ENCODE results near the gene MCC. TPM values are rescaled to one million over a fixed set of nuclear protein-coding genes. Genes with fewer than 3 reads are reported as not detected.

Gene MCC
- polyA plus RNA-seq, 2 of the 4 experiments (the other 2 are of a cell fraction): 0.09 to 0.10 TPM

DNA sequence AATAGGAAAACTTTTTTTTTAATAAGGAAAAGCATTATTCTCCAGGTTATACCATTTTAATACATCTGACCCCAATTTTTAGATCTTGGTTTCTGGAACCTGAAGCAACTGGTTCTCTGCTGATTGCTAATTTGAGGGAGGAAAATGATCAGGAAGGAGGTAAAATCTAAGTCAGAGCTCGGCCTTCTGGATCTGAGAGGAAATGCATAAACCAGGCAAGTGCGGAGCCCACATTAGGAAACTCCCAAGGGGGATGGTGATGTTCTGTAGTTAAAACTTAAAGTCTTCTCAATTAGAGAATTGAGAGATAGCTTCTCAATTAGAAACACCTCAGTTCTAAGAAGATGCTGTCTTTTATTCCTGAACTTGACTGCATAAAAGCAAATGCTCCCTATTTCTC lies 167.0 kb downstream of the MCC start:
- ChIA-PET POLR2A (no interaction called here), CTCF (interaction anchor here (0.8 kb wide), 1 partner anchor 325 kb away, joined by 3 read pairs; no protein-coding TSS in a partner anchor)
- ATAC-seq (no peak), FAIRE-seq (no peak), DNase-seq (ENCODE audit: low read depth in 1 of 2, low spot score in 1 of 2) (no peak)
- Histone ChIP-seq H3K4me1 (0 out of 3 replicates have a peak, but pooled peaks cover 4% of the 10 kb centered on the region), H3K4me3 (no peak overlapping the region), H3K4me2 (no peak overlapping the region), H3K27ac (no peak overlapping the region), H3K9me3 (no peaks in the 10 kb centered on the region)
- TF ChIP-seq FOSB (CRISPR knock-in tag; IDR thresholded peaks at IDR 0.05) (no peak), ELK1 (IDR thresholded peaks at IDR 0.05; ENCODE audit: low read depth, low read length) (no peak), HOXA7 (CRISPR knock-in tag; IDR thresholded peaks at IDR 0.05) (no peak), CBX8 (IDR thresholded peaks at IDR 0.05) (no peak)
- 69% methylated on average over 2 of the region's 2 CpGs for WGBS (ENCODE audit: missing lambda C conversion rate)

DNA sequence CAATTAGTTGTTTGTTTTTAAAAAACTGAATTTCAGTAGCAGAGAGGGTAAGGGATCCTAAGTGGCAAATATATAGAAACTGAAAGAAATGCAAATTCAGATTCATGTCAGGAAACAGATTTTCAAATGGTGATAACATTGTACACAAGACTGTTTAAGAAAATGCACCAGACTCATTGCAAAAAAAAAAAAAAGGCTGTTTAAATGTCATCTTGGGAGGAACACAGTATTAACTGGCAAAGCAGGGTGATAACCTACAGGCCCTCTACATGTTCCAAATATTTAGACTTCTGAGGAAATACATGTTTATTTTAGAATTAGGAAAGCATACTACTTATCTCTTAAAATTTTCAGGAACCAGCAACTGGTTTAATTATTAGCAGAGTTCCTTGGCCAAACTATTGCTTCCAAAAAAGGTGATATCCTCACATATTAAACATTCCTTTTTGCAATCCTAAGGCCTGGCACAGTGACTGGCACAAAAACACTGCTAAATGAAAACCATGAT lies 167.9 kb downstream of the MCC start:
- H3K4me3 ChIP-seq: no peak overlapping the region
- ChIA-PET CTCF (no interaction called here), POLR2A (no interaction called here)
- ATAC-seq (no peak), FAIRE-seq (no peak), DNase-seq (ENCODE audit: low read depth in 1 of 2, low spot score in 1 of 2) (no peak)
- 0 out of 3 replicates have a peak, but pooled peaks cover 4% of the 10 kb centered on the region for H3K4me1 ChIP-seq
- TF ChIP-seq HOXB5 (CRISPR knock-in tag; IDR thresholded peaks at IDR 0.05) (no peak), ZSCAN20 (CRISPR knock-in tag; IDR thresholded peaks at IDR 0.05) (no peak), HOXB13 (CRISPR knock-in tag; IDR thresholded peaks at IDR 0.05; ENCODE audit: low read depth) (no peak), CBX8 (IDR thresholded peaks at IDR 0.05) (no peak), RCOR1 (IDR thresholded peaks at IDR 0.05; ENCODE audit: low read depth, low read length) (no peak), BHLHE40 (IDR thresholded peaks at IDR 0.05; ENCODE audit: low read depth, low read length) (no peak)
- TF ChIP-seq, protein P1, sequence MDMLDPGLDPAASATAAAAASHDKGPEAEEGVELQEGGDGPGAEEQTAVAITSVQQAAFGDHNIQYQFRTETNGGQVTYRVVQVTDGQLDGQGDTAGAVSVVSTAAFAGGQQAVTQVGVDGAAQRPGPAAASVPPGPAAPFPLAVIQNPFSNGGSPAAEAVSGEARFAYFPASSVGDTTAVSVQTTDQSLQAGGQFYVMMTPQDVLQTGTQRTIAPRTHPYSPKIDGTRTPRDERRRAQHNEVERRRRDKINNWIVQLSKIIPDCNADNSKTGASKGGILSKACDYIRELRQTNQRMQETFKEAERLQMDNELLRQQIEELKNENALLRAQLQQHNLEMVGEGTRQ (IDR thresholded peaks at IDR 0.05): no peak
- no peaks in the 10 kb centered on the region for H3K9me3 ChIP-seq
- no peak overlapping the region for H3K4me2 ChIP-seq
- H3K27ac ChIP-seq: no peak overlapping the region

DNA sequence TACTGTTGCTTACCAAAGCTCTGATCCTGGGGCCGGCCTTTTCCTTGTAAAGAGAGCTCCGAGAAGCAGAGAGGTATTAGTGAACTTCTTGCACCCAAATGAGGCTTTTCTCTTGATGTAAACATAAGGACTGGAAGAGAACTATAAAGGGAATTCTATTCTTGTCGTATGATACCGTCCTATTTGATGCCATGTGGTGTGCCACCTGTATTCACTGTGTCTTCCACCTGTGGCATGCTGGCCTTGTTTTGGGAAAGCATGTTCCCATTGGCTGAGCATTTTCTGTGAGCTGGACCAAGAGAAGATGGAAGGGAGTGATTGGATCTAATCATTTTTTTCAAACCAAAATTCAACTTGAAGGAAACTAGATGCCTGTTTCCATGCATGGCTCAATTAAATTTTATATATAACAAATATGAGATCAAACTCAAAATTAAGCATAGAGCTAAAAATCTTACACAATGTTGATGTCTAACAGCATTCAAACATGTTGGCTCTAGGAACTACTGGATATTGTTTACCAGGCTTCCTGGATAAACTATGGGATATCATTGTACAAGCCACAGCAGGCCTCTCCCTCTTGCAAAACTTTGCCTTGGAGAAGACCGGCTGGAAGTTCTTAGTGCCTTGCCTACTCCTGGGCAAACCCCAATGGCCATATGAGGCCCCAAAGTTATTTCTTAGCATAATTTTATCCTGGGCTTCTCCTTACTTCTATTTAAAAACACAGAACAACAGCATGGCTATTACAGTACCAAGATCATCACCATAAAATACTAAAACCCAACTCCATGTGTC lies 168.8 kb downstream of the MCC start:
- H3K9me3 ChIP-seq: no peaks in the 10 kb centered on the region
- 56% methylated on average over 5 of the region's 5 CpGs for WGBS (ENCODE audit: missing lambda C conversion rate)
- FAIRE-seq (no peak), DNase-seq (ENCODE audit: low read depth in 1 of 2, low spot score in 1 of 2) (no peak), ATAC-seq (no peak)
- no peak overlapping the region for H3K27ac ChIP-seq
- H3K4me2 ChIP-seq: no peak overlapping the region
- ChIA-PET POLR2A (no interaction called here), CTCF (no interaction called here)
- 0 out of 3 replicates have a peak, but pooled peaks cover 4% of the 10 kb centered on the region for H3K4me1 ChIP-seq
- H3K4me3 ChIP-seq: no peak overlapping the region
- TF ChIP-seq, protein P1 (IDR thresholded peaks at IDR 0.05): no peak
- TF ChIP-seq POLR2AphosphoS2 (conservative IDR thresholded peaks at IDR 0.05; ENCODE audit: low read length) (no peak), NR3C1 (IDR thresholded peaks at IDR 0.05) (no peak), REST (IDR thresholded peaks at IDR 0.05) (no peak), KDM1A (IDR thresholded peaks at IDR 0.05; ENCODE audit: low read depth) (no peak), HOXA7 (CRISPR knock-in tag; IDR thresholded peaks at IDR 0.05) (no peak), ELK1 (IDR thresholded peaks at IDR 0.05; ENCODE audit: low read depth, low read length) (no peak), GATA3 (IDR thresholded peaks at IDR 0.05; ENCODE audit: borderline replicate concordance) (no peak), RAD21 (conservative IDR thresholded peaks at IDR 0.05 in 1 of 2, IDR thresholded peaks at IDR 0.05 in 1 of 2) (no peak), PHF8 (IDR thresholded peaks at IDR 0.05; ENCODE audit: borderline replicate concordance, low read depth) (no peak), JUN (IDR thresholded peaks at IDR 0.05) (no peak), HOXB5 (CRISPR knock-in tag; IDR thresholded peaks at IDR 0.05) (no peak), HOXB13 (CRISPR knock-in tag; IDR thresholded peaks at IDR 0.05; ENCODE audit: low read depth) (no peak)
- TF ChIP-seq, protein P2, sequence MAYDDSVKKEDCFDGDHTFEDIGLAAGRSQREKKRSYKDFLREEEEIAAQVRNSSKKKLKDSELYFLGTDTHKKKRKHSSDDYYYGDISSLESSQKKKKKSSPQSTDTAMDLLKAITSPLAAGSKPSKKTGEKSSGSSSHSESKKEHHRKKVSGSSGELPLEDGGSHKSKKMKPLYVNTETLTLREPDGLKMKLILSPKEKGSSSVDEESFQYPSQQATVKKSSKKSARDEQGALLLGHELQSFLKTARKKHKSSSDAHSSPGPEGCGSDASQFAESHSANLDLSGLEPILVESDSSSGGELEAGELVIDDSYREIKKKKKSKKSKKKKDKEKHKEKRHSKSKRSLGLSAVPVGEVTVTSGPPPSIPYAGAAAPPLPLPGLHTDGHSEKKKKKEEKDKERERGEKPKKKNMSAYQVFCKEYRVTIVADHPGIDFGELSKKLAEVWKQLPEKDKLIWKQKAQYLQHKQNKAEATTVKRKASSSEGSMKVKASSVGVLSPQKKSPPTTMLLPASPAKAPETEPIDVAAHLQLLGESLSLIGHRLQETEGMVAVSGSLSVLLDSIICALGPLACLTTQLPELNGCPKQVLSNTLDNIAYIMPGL (CRISPR knock-in tag; IDR thresholded peaks at IDR 0.05; ENCODE audit: borderline replicate concordance): no peak

Measured in A549 (cell line).